H1 (cell line): ENCODE results near the gene IDH3A. TPM values are rescaled to one million over a fixed set of nuclear protein-coding genes. Genes with fewer than 3 reads are reported as not detected.

Experiments used
- CTCF ChIA-PET: fragments of 300-600 bp; sonication (Branson Sonifier 250); formaldehyde crosslinking; loops from one replicate; lab custom pipeline; 2021; ENCODE audit not compliant: partially characterized antibody; lab: Charles Lee
- POLR2A ChIA-PET: fragments of 300-600 bp; sonication (Branson Sonifier 250); formaldehyde crosslinking; loops from one replicate; lab custom pipeline; 2021; ENCODE audit warnings: inconsistent platforms; ENCODE audit not compliant: partially characterized antibody; lab: Charles Lee
- DNase-seq, 2 experiments: peaks; one replicate each; pipeline versions ENCODE4 v3.0.0 to v3.0.0-alpha.2; 2010 to 2022; ENCODE audit warnings: low spot score in 2 of 2, low read depth in 1 of 2, mixed read lengths in 1 of 2
- FAIRE-seq: peaks from 2 replicates; lab custom pipeline; 2011; peaks lifted over from hg19 to GRCh38; lab: Jason Lieb, UNC
- H2AFZ ChIP-seq: 2 replicates; pipeline ENCODE4 v1.8.1; 2012; ENCODE audit warnings: low read length, inconsistent platforms
- H2AK5ac ChIP-seq: 2 replicates; pipeline ENCODE4 v1.6.1; 2013; ENCODE audit warnings: low read depth, low read length
- H2BK120ac ChIP-seq: replicated peaks from 2 replicates; pipeline ENCODE3; 2013; ENCODE audit warnings: low read depth, low read length, inconsistent platforms
- H2BK12ac ChIP-seq: 2 replicates; pipeline ENCODE4 v1.6.1; 2013; ENCODE audit warnings: low read depth, low read length
- H2BK15ac ChIP-seq: 2 replicates; pipeline ENCODE4 v1.6.1; 2013; ENCODE audit warnings: low read length
- H2BK20ac ChIP-seq: 2 replicates; pipeline ENCODE4 v1.6.1; 2013; ENCODE audit warnings: low read length
- H2BK5ac ChIP-seq: 2 replicates; pipeline ENCODE4 v1.6.1; 2013; ENCODE audit warnings: low read depth, low read length
- H3K14ac ChIP-seq: 2 replicates; pipeline ENCODE4 v1.6.1; 2013; ENCODE audit warnings: inconsistent platforms; ENCODE audit not compliant: insufficient read length
- H3K18ac ChIP-seq: 2 replicates; pipeline ENCODE4 v1.6.1; 2013; ENCODE audit warnings: low read length; ENCODE audit errors: extremely low read depth
- H3K23ac ChIP-seq: 2 replicates; pipeline ENCODE4 v1.6.1; 2013; ENCODE audit warnings: inconsistent platforms; ENCODE audit not compliant: insufficient read length
- H3K23me2 ChIP-seq: 2 replicates; pipeline ENCODE4 v1.6.1; 2013; ENCODE audit warnings: low read depth, low read length
- H3K27ac ChIP-seq: 2 replicates; pipeline ENCODE4 v1.6.1; 2011; ENCODE audit warnings: low read depth, low read length, inconsistent platforms
- H3K27me3 ChIP-seq, 4 experiments: replicated peaks in 1 of 4; 1 replicate in 1 of 4; 2 replicates in 3 of 4; pipeline versions ENCODE4 v1.6.1 to v1.8.1; 2011 to 2013; ENCODE audit warnings: low read length in 3 of 4, mild to moderate bottlenecking in 3 of 4, inconsistent platforms in 2 of 4, mixed read lengths in 2 of 4, moderate library complexity in 1 of 4; ENCODE audit not compliant: control insufficient read depth in 3 of 4, insufficient read depth in 3 of 4; ENCODE audit errors: extremely low read depth in 1 of 4
- H3K36me3 ChIP-seq, 4 experiments: 2 replicates each; pipeline versions ENCODE4 v1.6.1 to v1.8.1; 2011 to 2013; ENCODE audit warnings: mild to moderate bottlenecking in 4 of 4, low read length in 3 of 4, moderate library complexity in 2 of 4, control low read depth in 1 of 4, inconsistent platforms in 1 of 4; ENCODE audit not compliant: insufficient read depth in 4 of 4, control insufficient read depth in 2 of 4
- H3K4ac ChIP-seq: replicated peaks from 2 replicates; pipeline ENCODE3; 2013; ENCODE audit warnings: low read length, low read depth, mixed read lengths, inconsistent platforms; ENCODE audit not compliant: insufficient read length
- H3K4me1 ChIP-seq, 4 experiments: replicated peaks in 1 of 4; 1 replicate in 1 of 4; 2 replicates in 3 of 4; pipeline versions ENCODE4 v1.6.1 to v1.8.1; 2011 to 2013; ENCODE audit warnings: low read length in 3 of 4, inconsistent platforms in 2 of 4, mixed read lengths in 1 of 4; ENCODE audit not compliant: insufficient read depth in 4 of 4, control insufficient read depth in 3 of 4
- H3K4me2 ChIP-seq, 2 experiments: 2 replicates each; pipeline versions ENCODE4 v1.6.1 to v1.8.1; 2011 to 2013; ENCODE audit warnings: low read depth in 2 of 2, low read length in 2 of 2, control low read depth in 1 of 2, inconsistent platforms in 1 of 2, mild to moderate bottlenecking in 1 of 2; ENCODE audit not compliant: insufficient read depth in 1 of 2
- H3K4me3 ChIP-seq, 4 experiments: fragments of 200-600, 300-600 bp in 1 of 4; sonication (generic), shearing (Covaris generic), sonication (Bioruptor Twin) in 1 of 4; 2 replicates each; pipeline versions ENCODE4 v1.5.1 to v1.8.1; 2011 to 2016; ENCODE audit warnings: low read length in 4 of 4, low read depth in 3 of 4, control low read depth in 2 of 4, inconsistent platforms in 2 of 4, mild to moderate bottlenecking in 2 of 4, mixed read lengths in 1 of 4, moderate library complexity in 1 of 4; ENCODE audit not compliant: insufficient read depth in 2 of 4; ENCODE audit errors: extremely low read depth in 1 of 4
- H3K56ac ChIP-seq: replicated peaks from 2 replicates; pipeline ENCODE3; 2013; ENCODE audit warnings: low read depth, mild to moderate bottlenecking, mixed read lengths, low read length, inconsistent platforms; ENCODE audit not compliant: insufficient read length
- H3K79me1 ChIP-seq: 2 replicates; pipeline ENCODE4 v1.6.1; 2013; ENCODE audit warnings: low read depth, low read length, control low read depth
- H3K79me2 ChIP-seq, 2 experiments: 2 replicates each; pipeline versions ENCODE4 v1.6.1 to v1.8.1; 2012 to 2013; ENCODE audit warnings: low read length in 2 of 2, mild to moderate bottlenecking in 2 of 2, inconsistent platforms in 1 of 2; ENCODE audit not compliant: insufficient read depth in 2 of 2, control insufficient read depth in 1 of 2
- H3K9ac ChIP-seq, 4 experiments: replicated peaks in 1 of 4; 1 replicate in 1 of 4; 2 replicates in 3 of 4; pipeline versions ENCODE4 v1.6.1 to v1.8.1; 2011 to 2013; ENCODE audit warnings: low read depth in 3 of 4, low read length in 3 of 4, control low read depth in 2 of 4, mild to moderate bottlenecking in 2 of 4, moderate library complexity in 2 of 4, inconsistent platforms in 1 of 4; ENCODE audit errors: extremely low read depth in 1 of 4
- H3K9me3 ChIP-seq, 2 experiments: 2 replicates each; pipeline versions ENCODE4 v1.6.1 to v1.8.1; 2012 to 2013; ENCODE audit warnings: mild to moderate bottlenecking in 2 of 2, moderate library complexity in 2 of 2, control low read depth in 1 of 2, inconsistent platforms in 1 of 2, low read depth in 1 of 2, low read length in 1 of 2, mixed read lengths in 1 of 2; ENCODE audit not compliant: insufficient read depth in 2 of 2
- H4K20me1 ChIP-seq, 2 experiments: replicated peaks in 1 of 2; 2 replicates each; pipeline versions ENCODE3 to v1.8.1; 2011 to 2013; ENCODE audit warnings: inconsistent platforms in 2 of 2, low read length in 2 of 2, mild to moderate bottlenecking in 1 of 2; ENCODE audit not compliant: insufficient read depth in 2 of 2, control insufficient read depth in 1 of 2
- H4K5ac ChIP-seq: 2 replicates; pipeline ENCODE4 v1.6.1; 2013; ENCODE audit warnings: low read length, low read depth, mixed read lengths, inconsistent platforms; ENCODE audit not compliant: insufficient read length
- H4K8ac ChIP-seq: 2 replicates; pipeline ENCODE4 v1.8.0; 2013; ENCODE audit warnings: mild to moderate bottlenecking, moderate library complexity, low read length, inconsistent platforms; ENCODE audit not compliant: insufficient read depth; ENCODE audit errors: extremely low read depth
- H4K91ac ChIP-seq: replicated peaks from 2 replicates; pipeline ENCODE3; 2013; ENCODE audit warnings: low read length, mixed read lengths, inconsistent platforms; ENCODE audit not compliant: insufficient read length
- BRCA1 ChIP-seq: IDR thresholded peaks from 2 replicates; pipeline ENCODE4 v1.6.1; 2012; ENCODE audit warnings: low read depth, low read length, improper control_type of control experiment
- CBX5 ChIP-seq: fragments of 300-800, 300-1000 bp; sonication (generic); IDR thresholded peaks from 2 replicates; pipeline ENCODE4 v1.7.1; 2016; ENCODE audit warnings: antibody characterized with exemption, low read length, low read depth
- CEBPB ChIP-seq: IDR thresholded peaks from 2 replicates; pipeline ENCODE4 v1.6.1; 2012; ENCODE audit warnings: low read depth, low read length
- EGR1 ChIP-seq: IDR thresholded peaks from 2 replicates; pipeline ENCODE4 v1.6.1; 2011; ENCODE audit warnings: low read depth, low read length, borderline replicate concordance
- FOSL1 ChIP-seq: IDR thresholded peaks from 2 replicates; pipeline ENCODE4 v1.6.1; 2011; ENCODE audit warnings: mild to moderate bottlenecking, low read depth, low read length, moderate library complexity; ENCODE audit not compliant: insufficient read depth
- HDAC6 ChIP-seq: IDR thresholded peaks from one replicate; pipeline ENCODE4 v1.7.1; 2012; ENCODE audit warnings: low read depth, mild to moderate bottlenecking, inconsistent platforms, low read length, moderate library complexity
- KDM5A ChIP-seq: fragments of 200-600 bp; IDR thresholded peaks from 2 replicates; pipeline ENCODE4 v1.7.1; 2012; ENCODE audit warnings: mild to moderate bottlenecking, low read length, inconsistent platforms, mixed read lengths
- NANOG ChIP-seq: IDR thresholded peaks from 2 replicates; pipeline ENCODE4 v1.6.1; 2011; ENCODE audit warnings: low read length, low read depth, mild to moderate bottlenecking, inconsistent platforms; ENCODE audit not compliant: insufficient read depth, poor library complexity, severe bottlenecking
- RAD21 ChIP-seq, 2 experiments: IDR thresholded peaks in 1 of 2; conservative IDR thresholded peaks in 1 of 2; 2 replicates each; pipeline ENCODE4 v1.6.1; 2011; ENCODE audit warnings: low read depth in 2 of 2, low read length in 2 of 2, improper control_type of control experiment in 1 of 2, inconsistent platforms in 1 of 2, mild to moderate bottlenecking in 1 of 2, moderate library complexity in 1 of 2
- SIN3A ChIP-seq, 2 experiments: IDR thresholded peaks in 1 of 2; conservative IDR thresholded peaks in 1 of 2; 2 replicates each; pipeline ENCODE4 v1.6.1; 2011 to 2012; ENCODE audit warnings: low read length in 2 of 2, improper control_type of control experiment in 1 of 2, low read depth in 1 of 2, mild to moderate bottlenecking in 1 of 2
- SP2 ChIP-seq: IDR thresholded peaks from 2 replicates; pipeline ENCODE4 v1.6.1; 2012; ENCODE audit warnings: mild to moderate bottlenecking, low read length, inconsistent platforms
- WGBS, 2 experiments: shearing (Covaris generic) in 1 of 2; methylation state at CpG; one replicate each; pipeline versions ENCODE4 v1.1.6 to v1.1.7; 2013 to 2015; ENCODE audit warnings: low lambda C conversion rate in 2 of 2, mixed read lengths in 2 of 2, inconsistent platforms in 1 of 2, low coverage in 1 of 2, missing lambda C conversion rate in 1 of 2; ENCODE audit not compliant: insufficient replicate concordance in 2 of 2, insufficient coverage in 1 of 2, insufficient read length in 1 of 2; ENCODE audit errors: extremely low coverage in 1 of 2, missing lambda C conversion rate in 1 of 2; 5-methylcytosine and 5-hydroxymethylcytosine counted together
- polyA plus RNA-seq, 7 experiments: library from polyadenylated mRNA; depleted of rRNA in 3 of 7; stranded (reverse) in 5 of 7; unstranded in 2 of 7; fragments of >200 nt in 5 of 7; fragments of 200-250 nt in 2 of 7; gene quantifications; 1 replicate in 5 of 7; 2 replicates in 1 of 7; 4 replicates in 1 of 7; pipeline versions ENCODE4 v1.2.1 to v1.2.3, GENCODE V29; 2011 to 2013; ENCODE audit warnings: missing spikeins in 2 of 7, mixed read lengths in 2 of 7
- total RNA-seq: library from RNA; stranded (reverse); fragmentation: NEBNext Ultra II Directional; extraction: Animal tissue kit (Norgen Biotek cat#: 25700); gene quantifications from 2 replicates; pipeline ENCODE4 v1.2.1, GENCODE V29; 2021

Gene IDH3A
- total and polyA plus RNA-seq, 2 of the 8 experiments (the other 6 are each of a cell fraction or from before 2014, with no cell fraction given): 23.4 to 36.8 TPM

DNA sequence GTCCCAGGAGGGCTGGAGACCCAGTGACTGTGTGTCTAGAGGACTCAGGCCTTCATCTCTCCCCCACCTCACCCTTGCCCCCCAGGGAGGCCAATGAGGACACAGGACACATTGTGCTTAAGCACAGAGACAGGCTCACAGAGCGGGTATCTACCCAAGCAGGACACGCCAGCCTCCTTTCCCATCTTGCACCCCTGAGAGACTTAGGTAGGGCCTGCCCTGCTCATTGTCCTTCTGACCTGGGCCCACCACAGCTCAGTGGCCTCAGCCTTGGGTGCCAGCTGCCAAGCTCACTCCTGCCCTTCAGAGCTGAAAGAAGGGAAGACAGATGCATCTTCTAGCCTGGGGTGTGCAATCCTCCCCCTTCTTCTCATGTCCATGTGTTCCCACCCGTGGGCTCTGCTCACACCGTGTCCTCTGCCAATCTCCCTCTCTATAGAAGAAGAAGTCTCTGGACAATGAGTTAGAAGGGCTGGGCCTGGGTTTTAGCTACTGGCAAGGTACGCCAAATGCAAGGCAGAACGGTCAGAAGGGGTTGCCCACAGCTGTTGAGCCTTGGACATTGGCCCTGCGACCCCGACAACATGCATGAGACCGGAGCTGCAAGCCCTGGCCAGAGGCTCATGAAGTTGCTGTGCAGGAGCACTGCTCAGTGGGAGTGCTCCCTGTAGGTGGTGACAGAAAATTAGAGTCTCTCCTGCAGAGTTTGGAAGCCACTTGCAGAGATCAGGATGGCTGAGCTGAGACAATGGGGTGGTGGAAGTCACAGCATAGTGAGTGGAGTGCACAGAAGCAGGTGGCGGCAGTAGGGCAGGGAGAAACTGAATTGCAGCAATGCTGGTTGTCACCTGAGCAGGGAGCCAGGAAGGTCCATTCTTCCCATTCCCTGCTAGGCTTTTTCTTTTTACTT lies 52.4 kb downstream of the IDH3A start:
- Histone ChIP-seq H3K14ac (no peak overlapping the region), H2AFZ (no peak overlapping the region), H3K9me3 (no peaks in the 10 kb centered on the region), H2AK5ac (no peak overlapping the region), H3K9ac (no peak overlapping the region), H3K4me3 (no peak overlapping the region), H3K36me3 (no peaks in the 10 kb centered on the region), H3K79me2 (no peaks in the 10 kb centered on the region), H3K4me2 (no peak overlapping the region), H3K4me1 (no peaks in the 10 kb centered on the region), H4K5ac (no peak overlapping the region), H4K20me1 (no peaks in the 10 kb centered on the region), H4K8ac (no peak overlapping the region), H3K23me2 (no peaks in the 10 kb centered on the region), H2BK15ac (no peak overlapping the region), H3K23ac (no peak overlapping the region), H2BK12ac (no peak overlapping the region), H4K91ac (no peak overlapping the region), H3K27me3 (no peaks in the 10 kb centered on the region), H2BK20ac (no peak overlapping the region), H3K27ac (no peak overlapping the region), H2BK120ac (no peak overlapping the region), H2BK5ac (no peak overlapping the region), H3K4ac (no peak overlapping the region), H3K18ac (no peak overlapping the region), H3K79me1 (no peaks in the 10 kb centered on the region), H3K56ac (no peak overlapping the region)
- no peak for TF ChIP-seq HDAC6
- TF ChIP-seq EGR1: no peak
- TF ChIP-seq KDM5A: no peak
- no peak for TF ChIP-seq FOSL1
- no peak for TF ChIP-seq SIN3A (conservative IDR thresholded peaks at IDR 0.05 in 1 of 2, IDR thresholded peaks at IDR 0.05 in 1 of 2; ENCODE audit: low read depth in 1 of 2, low read length in 2 of 2)
- no peak for TF ChIP-seq BRCA1
- no peak for TF ChIP-seq CEBPB
- TF ChIP-seq RAD21 (IDR thresholded peaks at IDR 0.05 in 1 of 2, conservative IDR thresholded peaks at IDR 0.05 in 1 of 2; ENCODE audit: low read depth in 2 of 2, low read length in 2 of 2): no peak
- no peak for TF ChIP-seq NANOG
- no peak for TF ChIP-seq CBX5
- TF ChIP-seq SP2: no peak
- CTCF ChIA-PET: interaction anchor here (0.6 to 8.4 kb wide), 12 partner anchors 6 to 214 kb away, joined by 3 to 96 read pairs (median 6); no protein-coding TSS in a partner anchor
- 81% methylated on average over 10 of the region's 10 CpGs; no CpG with 5 or more reads in 1 of the 2 experiments for WGBS, 2 experiments
- DNase-seq (peak in 1 of 2 experiments; percentile 33), FAIRE-seq (no peak)
- POLR2A ChIA-PET: interaction anchor here (0.8 kb wide), 1 partner anchor 17 kb away, joined by 4 read pairs; no protein-coding TSS in a partner anchor
